Neural cell (in vitro differentiated cells): ENCODE data around the gene TXNDC2. TPM values are rescaled to one million over a fixed set of nuclear protein-coding genes. Genes with fewer than 3 reads are reported as not detected.

ENCODE experiments used
- H2AFZ ChIP-seq: fragments of 200-600, 300-800 bp; sonication (generic), shearing (Covaris generic); 2 replicates; pipeline ENCODE4 v1.6.0; 2014; ENCODE audit warnings: low read depth, mild to moderate bottlenecking, antibody characterized with exemption, low read length, moderate library complexity
- H3F3A ChIP-seq: fragments of 200-600 bp; shearing (Covaris generic); 2 replicates; pipeline ENCODE4 v1.6.1; 2016; ENCODE audit warnings: mild to moderate bottlenecking, moderate library complexity, mixed read lengths, antibody characterized with exemption, low read length; ENCODE audit not compliant: insufficient read depth, poor library complexity, severe bottlenecking
- H3K27ac ChIP-seq: fragments of 200-600, 300-800 bp; sonication (generic), shearing (Covaris generic); 2 replicates; pipeline ENCODE4 v1.5.1; 2014; ENCODE audit warnings: mild to moderate bottlenecking, low read length, moderate library complexity
- H3K27me3 ChIP-seq: fragments of 300-800, 200-600 bp; sonication (generic), shearing (Covaris generic); 2 replicates; pipeline ENCODE4 v1.6.0; 2014; ENCODE audit warnings: mild to moderate bottlenecking, low read depth, low read length, moderate library complexity; ENCODE audit not compliant: insufficient read depth
- H3K36me3 ChIP-seq: fragments of 300-800, 200-600 bp; sonication (generic), shearing (Covaris generic); 2 replicates; pipeline ENCODE4 v1.5.1; 2014; ENCODE audit warnings: mild to moderate bottlenecking, antibody characterized with exemption, low read length, moderate library complexity; ENCODE audit not compliant: insufficient read depth
- H3K4me2 ChIP-seq: fragments of 300-800, 200-600 bp; sonication (generic), shearing (Covaris generic); 2 replicates; pipeline ENCODE4 v1.6.0; 2014; ENCODE audit warnings: mild to moderate bottlenecking, low read length
- H3K4me3 ChIP-seq: fragments of 300-800, 200-600 bp; sonication (generic), shearing (Covaris generic); 2 replicates; pipeline ENCODE4 v1.5.1; 2014; ENCODE audit warnings: mild to moderate bottlenecking, low read length, moderate library complexity
- H3K79me2 ChIP-seq: fragments of 200-600 bp; shearing (Covaris generic); replicated peaks from 2 replicates; pipeline ENCODE4 v1.6.0; 2014; ENCODE audit warnings: mild to moderate bottlenecking, low read length, moderate library complexity; ENCODE audit not compliant: insufficient read depth
- H3K9ac ChIP-seq: fragments of 300-800, 200-600 bp; sonication (generic), shearing (Covaris generic); 2 replicates; pipeline ENCODE4 v1.6.1; 2016; ENCODE audit warnings: mild to moderate bottlenecking, low read length, mixed read lengths
- H3K9me2 ChIP-seq: fragments of 200-600 bp; shearing (Covaris generic); 2 replicates; pipeline ENCODE4 v1.6.1; 2016; ENCODE audit warnings: mild to moderate bottlenecking, low read length, mixed read lengths; ENCODE audit not compliant: insufficient read depth
- H3K9me3 ChIP-seq: fragments of 200-600, 300-800 bp; sonication (generic), shearing (Covaris generic); 2 replicates; pipeline ENCODE4 v1.6.1; 2016; ENCODE audit warnings: mild to moderate bottlenecking, mixed run types, low read length, moderate library complexity, mixed read lengths
- H4K20me1 ChIP-seq: fragments of 200-600 bp; shearing (Covaris generic); 2 replicates; pipeline ENCODE4 v1.6.1; 2016; ENCODE audit warnings: mild to moderate bottlenecking, mixed run types; ENCODE audit not compliant: insufficient read depth
- EP300 ChIP-seq: fragments of 450-650 bp; conservative IDR thresholded peaks from 2 replicates; pipeline ENCODE4 v1.6.1; 2014; ENCODE audit warnings: antibody characterized with exemption, mild to moderate bottlenecking, moderate library complexity; ENCODE audit not compliant: poor library complexity, severe bottlenecking
- EZH2 ChIP-seq: fragments of 200-600, 300-800 bp; shearing (Covaris generic), sonication (generic); IDR thresholded peaks from 2 replicates; pipeline ENCODE4 v1.6.1; 2014; ENCODE audit warnings: antibody characterized with exemption, low read length, borderline replicate concordance, mild to moderate bottlenecking; ENCODE audit not compliant: insufficient read depth, poor library complexity, severe bottlenecking
- MXI1 ChIP-seq: fragments of 450-650 bp; conservative IDR thresholded peaks from 2 replicates; pipeline ENCODE4 v1.6.1; 2014; ENCODE audit warnings: antibody characterized with exemption, mild to moderate bottlenecking; ENCODE audit not compliant: poor library complexity, severe bottlenecking
- POLR2AphosphoS5 ChIP-seq: IDR thresholded peaks from 2 replicates; pipeline ENCODE4 v1.6.1; 2012
- RAD21 ChIP-seq: fragments of 450-650 bp; conservative IDR thresholded peaks from 2 replicates; pipeline ENCODE4 v1.6.1; 2014; ENCODE audit warnings: antibody characterized with exemption, mild to moderate bottlenecking, moderate library complexity
- SMC3 ChIP-seq: fragments of 450-650 bp; conservative IDR thresholded peaks from 2 replicates; pipeline ENCODE4 v1.6.1; 2014; ENCODE audit warnings: antibody characterized with exemption, mild to moderate bottlenecking, moderate library complexity; ENCODE audit not compliant: poor library complexity
- TAF1 ChIP-seq: IDR thresholded peaks from 2 replicates; pipeline ENCODE4 v1.6.1; 2012; ENCODE audit warnings: low read depth
- polyA plus RNA-seq: library from polyadenylated mRNA; depleted of rRNA; stranded (reverse); fragments of >200 nt; gene quantifications from 2 replicates; pipeline ENCODE4 v1.2.3, GENCODE V29; 2014
- TF ChIP-seq, protein P1 (sequence below): fragments of 450-650 bp; IDR thresholded peaks from 2 replicates; pipeline ENCODE4 v1.5.1; 2014; ENCODE audit warnings: antibody characterized with exemption, mild to moderate bottlenecking, moderate library complexity; ENCODE audit not compliant: poor library complexity, severe bottlenecking
- TF ChIP-seq, protein P2 (sequence below): IDR thresholded peaks from 2 replicates; pipeline ENCODE4 v1.6.1; 2012; ENCODE audit warnings: borderline replicate concordance

TXNDC2 gene
- polyA plus RNA-seq, 1 donor from 2014 or later = 0.41 TPM

DNA sequence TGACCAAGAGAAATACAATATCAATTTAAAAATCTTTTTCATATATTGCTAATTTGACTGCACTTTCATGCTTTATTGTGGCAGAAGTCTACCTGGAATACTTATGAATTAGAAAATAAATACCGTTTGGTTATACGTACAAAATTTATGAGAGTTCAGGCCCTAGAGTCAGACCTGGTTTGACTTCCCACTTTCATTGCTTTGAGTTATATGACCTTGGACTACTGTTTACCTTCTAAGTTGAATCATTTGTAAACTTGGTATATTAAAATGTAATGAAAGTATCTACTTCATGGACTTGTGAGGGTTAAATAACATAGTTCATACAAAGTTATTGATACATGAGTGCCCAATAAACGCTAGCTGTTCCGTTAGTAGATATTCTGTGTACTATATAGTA lies 40.0 kb downstream of the TXNDC2 start:
- no peaks in the 10 kb centered on the region for H3K27me3 ChIP-seq
- peaks cover 22% of the 10 kb centered on the region for H4K20me1 ChIP-seq
- no peak overlapping the region for H2AFZ ChIP-seq
- peaks cover 100% of the 10 kb centered on the region for H3K79me2 ChIP-seq
- no peak overlapping the region for H3K4me2 ChIP-seq
- no peaks in the 10 kb centered on the region for H3K9me3 ChIP-seq
- H3F3A ChIP-seq = no peaks in the 10 kb centered on the region
- H3K4me3 ChIP-seq = no peak overlapping the region
- no peak overlapping the region for H3K27ac ChIP-seq
- H3K9me2 ChIP-seq = no peaks in the 10 kb centered on the region
- no peak overlapping the region for H3K9ac ChIP-seq
- no peaks in the 10 kb centered on the region for H3K36me3 ChIP-seq
- TF ChIP-seq RAD21 (no peak), EP300 (no peak), POLR2AphosphoS5 (no peak), SMC3 (no peak), MXI1 (no peak), EZH2 (no peak), TAF1 (no peak)
- TF ChIP-seq, protein P1, sequence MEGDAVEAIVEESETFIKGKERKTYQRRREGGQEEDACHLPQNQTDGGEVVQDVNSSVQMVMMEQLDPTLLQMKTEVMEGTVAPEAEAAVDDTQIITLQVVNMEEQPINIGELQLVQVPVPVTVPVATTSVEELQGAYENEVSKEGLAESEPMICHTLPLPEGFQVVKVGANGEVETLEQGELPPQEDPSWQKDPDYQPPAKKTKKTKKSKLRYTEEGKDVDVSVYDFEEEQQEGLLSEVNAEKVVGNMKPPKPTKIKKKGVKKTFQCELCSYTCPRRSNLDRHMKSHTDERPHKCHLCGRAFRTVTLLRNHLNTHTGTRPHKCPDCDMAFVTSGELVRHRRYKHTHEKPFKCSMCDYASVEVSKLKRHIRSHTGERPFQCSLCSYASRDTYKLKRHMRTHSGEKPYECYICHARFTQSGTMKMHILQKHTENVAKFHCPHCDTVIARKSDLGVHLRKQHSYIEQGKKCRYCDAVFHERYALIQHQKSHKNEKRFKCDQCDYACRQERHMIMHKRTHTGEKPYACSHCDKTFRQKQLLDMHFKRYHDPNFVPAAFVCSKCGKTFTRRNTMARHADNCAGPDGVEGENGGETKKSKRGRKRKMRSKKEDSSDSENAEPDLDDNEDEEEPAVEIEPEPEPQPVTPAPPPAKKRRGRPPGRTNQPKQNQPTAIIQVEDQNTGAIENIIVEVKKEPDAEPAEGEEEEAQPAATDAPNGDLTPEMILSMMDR = no peak
- TF ChIP-seq, protein P2, sequence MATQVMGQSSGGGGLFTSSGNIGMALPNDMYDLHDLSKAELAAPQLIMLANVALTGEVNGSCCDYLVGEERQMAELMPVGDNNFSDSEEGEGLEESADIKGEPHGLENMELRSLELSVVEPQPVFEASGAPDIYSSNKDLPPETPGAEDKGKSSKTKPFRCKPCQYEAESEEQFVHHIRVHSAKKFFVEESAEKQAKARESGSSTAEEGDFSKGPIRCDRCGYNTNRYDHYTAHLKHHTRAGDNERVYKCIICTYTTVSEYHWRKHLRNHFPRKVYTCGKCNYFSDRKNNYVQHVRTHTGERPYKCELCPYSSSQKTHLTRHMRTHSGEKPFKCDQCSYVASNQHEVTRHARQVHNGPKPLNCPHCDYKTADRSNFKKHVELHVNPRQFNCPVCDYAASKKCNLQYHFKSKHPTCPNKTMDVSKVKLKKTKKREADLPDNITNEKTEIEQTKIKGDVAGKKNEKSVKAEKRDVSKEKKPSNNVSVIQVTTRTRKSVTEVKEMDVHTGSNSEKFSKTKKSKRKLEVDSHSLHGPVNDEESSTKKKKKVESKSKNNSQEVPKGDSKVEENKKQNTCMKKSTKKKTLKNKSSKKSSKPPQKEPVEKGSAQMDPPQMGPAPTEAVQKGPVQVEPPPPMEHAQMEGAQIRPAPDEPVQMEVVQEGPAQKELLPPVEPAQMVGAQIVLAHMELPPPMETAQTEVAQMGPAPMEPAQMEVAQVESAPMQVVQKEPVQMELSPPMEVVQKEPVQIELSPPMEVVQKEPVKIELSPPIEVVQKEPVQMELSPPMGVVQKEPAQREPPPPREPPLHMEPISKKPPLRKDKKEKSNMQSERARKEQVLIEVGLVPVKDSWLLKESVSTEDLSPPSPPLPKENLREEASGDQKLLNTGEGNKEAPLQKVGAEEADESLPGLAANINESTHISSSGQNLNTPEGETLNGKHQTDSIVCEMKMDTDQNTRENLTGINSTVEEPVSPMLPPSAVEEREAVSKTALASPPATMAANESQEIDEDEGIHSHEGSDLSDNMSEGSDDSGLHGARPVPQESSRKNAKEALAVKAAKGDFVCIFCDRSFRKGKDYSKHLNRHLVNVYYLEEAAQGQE = no peak

DNA sequence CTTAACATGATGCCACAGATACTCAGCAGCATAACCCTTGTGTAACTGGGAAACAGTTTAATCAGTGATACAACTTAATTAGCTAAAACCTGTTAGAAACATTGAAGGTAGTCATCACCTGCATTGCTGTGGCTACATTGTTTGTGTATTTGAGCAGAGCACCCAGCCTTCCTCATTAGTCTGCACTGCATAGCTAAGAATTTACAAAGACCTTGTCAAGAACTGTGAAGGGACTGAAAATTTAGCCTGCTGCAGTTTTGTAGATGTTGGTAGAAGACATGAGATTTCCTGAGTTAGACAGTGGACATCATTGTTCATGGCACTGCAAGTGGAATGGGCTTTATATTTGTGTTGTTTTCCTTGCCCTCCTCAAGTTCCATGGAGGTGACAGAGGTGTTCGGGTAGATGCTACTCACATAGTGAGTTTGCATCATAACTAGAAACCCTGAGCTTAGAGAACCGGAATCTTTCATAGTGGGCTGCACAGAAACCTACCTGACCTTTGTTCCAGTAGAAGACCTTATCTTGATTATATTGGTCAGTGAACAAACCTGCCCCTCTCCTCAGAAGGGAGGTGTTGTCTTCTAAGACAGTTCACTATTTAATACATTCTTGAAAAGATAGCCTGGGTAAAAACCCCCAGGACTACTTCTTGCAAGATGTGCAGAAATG lies 40.6 kb downstream of the TXNDC2 start:
- Histone ChIP-seq H3K4me2 (no peak overlapping the region), H3F3A (no peaks in the 10 kb centered on the region), H2AFZ (no peak overlapping the region), H3K27me3 (no peaks in the 10 kb centered on the region), H3K79me2 (peaks cover 100% of the 10 kb centered on the region), H3K9ac (no peak overlapping the region), H3K9me2 (no peaks in the 10 kb centered on the region), H4K20me1 (peaks cover 19% of the 10 kb centered on the region), H3K27ac (no peak overlapping the region), H3K36me3 (no peaks in the 10 kb centered on the region), H3K9me3 (no peaks in the 10 kb centered on the region), H3K4me3 (no peak overlapping the region)
- TF ChIP-seq EP300 (no peak), SMC3 (no peak), TAF1 (no peak), RAD21 (no peak), POLR2AphosphoS5 (no peak), EZH2 (no peak), MXI1 (no peak)
- TF ChIP-seq, protein P2 = no peak
- TF ChIP-seq, protein P1 = no peak
